ENCODE data around the gene CEP290. TPM values are rescaled to one million over a fixed set of nuclear protein-coding genes. Genes with fewer than 3 reads are reported as not detected.

CEP290 gene
- polyA plus RNA-seq, 1 donor from 2014 or later = 43.9 TPM

- no peaks in the 10 kb centered on the region for H3K9me3 ChIP-seq (ENCODE audit: low read length)
- no peaks in the 10 kb centered on the region for H3K27me3 ChIP-seq (ENCODE audit: insufficient read depth, low read depth, low read length)
- H3F3A ChIP-seq (ENCODE audit: insufficient read depth, low read length, poor library complexity, severe bottlenecking) = no peaks in the 10 kb centered on the region
- no peak overlapping the region for H2AFZ ChIP-seq (ENCODE audit: low read depth, low read length)
- no peak overlapping the region for H3K4me2 ChIP-seq (ENCODE audit: low read length)
- H3K9me2 ChIP-seq (ENCODE audit: insufficient read depth, low read length) = no peaks in the 10 kb centered on the region
- H3K27ac ChIP-seq (ENCODE audit: low read length) = no peak overlapping the region
- H3K4me3 ChIP-seq (ENCODE audit: low read length) = no peak overlapping the region
- no peaks in the 10 kb centered on the region for H3K79me2 ChIP-seq (replicated peaks; ENCODE audit: insufficient read depth, low read length)
- no peak overlapping the region for H3K9ac ChIP-seq (ENCODE audit: low read length)
- peak; percentile 70 for TF ChIP-seq CTCF (IDR thresholded peaks at IDR 0.05; ENCODE audit: poor library complexity, severe bottlenecking)
- no peak for TF ChIP-seq REST (IDR thresholded peaks at IDR 0.05; ENCODE audit: borderline replicate concordance)
- no peak for TF ChIP-seq EZH2 (IDR thresholded peaks at IDR 0.05; ENCODE audit: borderline replicate concordance, insufficient read depth, low read length, poor library complexity, severe bottlenecking)
- TF ChIP-seq EP300 (conservative IDR thresholded peaks at IDR 0.05; ENCODE audit: poor library complexity, severe bottlenecking) = no peak
- peak; percentile 75 for TF ChIP-seq SMC3 (conservative IDR thresholded peaks at IDR 0.05; ENCODE audit: poor library complexity)
- no peak for TF ChIP-seq MXI1 (conservative IDR thresholded peaks at IDR 0.05; ENCODE audit: poor library complexity, severe bottlenecking)
- TF ChIP-seq RAD21 (conservative IDR thresholded peaks at IDR 0.05) = peak; percentile 79
- TF ChIP-seq TAF1 (IDR thresholded peaks at IDR 0.05; ENCODE audit: low read depth) = no peak
- TF ChIP-seq POLR2AphosphoS5 (IDR thresholded peaks at IDR 0.05) = no peak
- H3K36me3 ChIP-seq (ENCODE audit: insufficient read depth, low read length) = peaks cover 9% of the 10 kb centered on the region
- H4K20me1 ChIP-seq (ENCODE audit: insufficient read depth) = no peaks in the 10 kb centered on the region
Observed at GRCh38 chr12:88111074-88111652, 30.7 kb downstream of the CEP290 start.

GRCh38 chr12:88108021-88108420, 33.9 kb downstream of the CEP290 start:
- H3K4me2 ChIP-seq (ENCODE audit: low read length) = no peak overlapping the region
- no peaks in the 10 kb centered on the region for H3K27me3 ChIP-seq (ENCODE audit: insufficient read depth, low read depth, low read length)
- no peaks in the 10 kb centered on the region for H3K9me3 ChIP-seq (ENCODE audit: low read length)
- H3F3A ChIP-seq (ENCODE audit: insufficient read depth, low read length, poor library complexity, severe bottlenecking) = no peaks in the 10 kb centered on the region
- peaks cover 15% of the 10 kb centered on the region for H3K36me3 ChIP-seq (ENCODE audit: insufficient read depth, low read length)
- no peaks in the 10 kb centered on the region for H3K79me2 ChIP-seq (replicated peaks; ENCODE audit: insufficient read depth, low read length)
- no peak overlapping the region for H2AFZ ChIP-seq (ENCODE audit: low read depth, low read length)
- no peak overlapping the region for H3K9ac ChIP-seq (ENCODE audit: low read length)
- no peak overlapping the region for H3K27ac ChIP-seq (ENCODE audit: low read length)
- H4K20me1 ChIP-seq (ENCODE audit: insufficient read depth) = no peaks in the 10 kb centered on the region
- TF ChIP-seq REST (IDR thresholded peaks at IDR 0.05; ENCODE audit: borderline replicate concordance) = no peak
- TF ChIP-seq SMC3 (conservative IDR thresholded peaks at IDR 0.05; ENCODE audit: poor library complexity) = no peak
- no peak for TF ChIP-seq RAD21 (conservative IDR thresholded peaks at IDR 0.05)
- TF ChIP-seq EZH2 (IDR thresholded peaks at IDR 0.05; ENCODE audit: borderline replicate concordance, insufficient read depth, low read length, poor library complexity, severe bottlenecking) = no peak
- no peak for TF ChIP-seq TAF1 (IDR thresholded peaks at IDR 0.05; ENCODE audit: low read depth)
- no peak for TF ChIP-seq EP300 (conservative IDR thresholded peaks at IDR 0.05; ENCODE audit: poor library complexity, severe bottlenecking)
- TF ChIP-seq POLR2AphosphoS5 (IDR thresholded peaks at IDR 0.05) = no peak
- TF ChIP-seq CTCF (IDR thresholded peaks at IDR 0.05; ENCODE audit: poor library complexity, severe bottlenecking) = no peak
- no peak for TF ChIP-seq MXI1 (conservative IDR thresholded peaks at IDR 0.05; ENCODE audit: poor library complexity, severe bottlenecking)
- no peak overlapping the region for H3K4me3 ChIP-seq (ENCODE audit: low read length)
- no peaks in the 10 kb centered on the region for H3K9me2 ChIP-seq (ENCODE audit: insufficient read depth, low read length)

Data from neural cell (in vitro differentiated cells).